LHCN-M2 (cell line): ENCODE data around the gene BCAP29. TPM values are rescaled to one million over a fixed set of nuclear protein-coding genes. Genes with fewer than 3 reads are reported as not detected.
"Not testable (repeated sequence)": the region's sequence is repeated elsewhere in the genome, so short reads cannot be mapped to it uniquely, and the experiment has no call there.

Experiments used
- DNase-seq: peaks from one replicate; pipeline ENCODE4 v3.0.0-alpha.2; 2012; ENCODE audit warnings: low read depth
- total RNA-seq: library from RNA; depleted of rRNA; stranded (reverse); fragments of >200 nt; gene quantifications from 2 replicates; pipeline ENCODE4 v1.2.3, GENCODE V29; 2014

Gene BCAP29
- total RNA-seq, 1 experiment from 2014 or later: 214 TPM

DNA sequence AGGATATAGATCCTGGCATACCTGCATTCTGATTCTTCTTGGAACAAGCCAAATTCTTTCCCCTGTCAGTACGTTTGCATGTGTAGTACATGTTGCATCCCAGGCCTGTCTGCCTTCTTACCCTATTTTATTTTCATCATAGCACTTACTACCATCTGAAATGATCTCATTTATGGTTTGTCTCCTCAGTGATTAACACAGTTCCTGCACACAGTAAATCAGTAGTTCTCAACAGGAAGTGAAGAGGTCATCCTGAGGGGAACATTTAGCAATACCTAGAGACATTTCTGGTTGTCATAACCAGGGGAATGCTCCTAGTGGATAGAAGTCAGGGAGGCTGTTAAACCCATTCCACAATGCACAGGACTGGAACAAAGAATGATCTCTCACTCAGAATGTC lies 42.4 kb downstream of the BCAP29 start:
- DNase-seq: peak; percentile 70

DNA sequence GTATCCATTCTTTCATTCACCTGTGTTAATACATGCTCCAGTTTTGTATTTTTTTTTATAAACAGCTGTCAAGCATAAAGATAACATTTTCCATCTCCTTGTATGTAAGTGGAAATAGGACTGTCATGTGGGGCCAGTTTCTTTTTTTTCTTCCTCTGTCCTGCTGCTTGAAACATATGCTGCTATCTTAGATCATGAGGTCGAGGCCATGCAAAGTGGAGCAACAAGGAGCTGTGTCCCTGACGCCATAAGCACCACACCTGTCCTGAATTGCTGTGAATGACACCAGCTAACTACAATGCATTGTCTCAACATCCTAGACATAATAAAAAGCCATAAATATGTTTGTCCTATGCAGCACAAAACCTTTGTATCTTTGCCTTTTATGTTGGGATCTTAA lies 42.8 kb downstream of the BCAP29 start:
- no peak for DNase-seq

DNA sequence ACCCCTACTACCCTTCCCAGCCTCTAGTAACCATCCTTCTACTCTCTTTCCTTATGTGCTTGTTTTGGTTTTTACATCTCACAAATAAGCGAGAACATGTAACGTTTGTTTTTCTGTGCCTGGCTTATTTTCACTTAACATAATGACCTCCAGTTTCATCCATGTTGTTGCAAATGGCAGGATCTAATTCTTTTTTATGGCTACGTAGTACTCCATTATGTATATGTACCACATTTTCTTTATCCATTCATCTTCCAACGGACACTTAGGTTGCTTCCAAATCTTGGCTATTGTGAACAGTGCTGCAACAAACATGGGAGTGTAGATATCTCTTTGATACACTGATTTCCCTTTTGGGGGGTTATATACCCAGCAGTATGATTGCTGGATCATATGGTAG lies 47.0 kb downstream of the BCAP29 start:
- no peak for DNase-seq

DNA sequence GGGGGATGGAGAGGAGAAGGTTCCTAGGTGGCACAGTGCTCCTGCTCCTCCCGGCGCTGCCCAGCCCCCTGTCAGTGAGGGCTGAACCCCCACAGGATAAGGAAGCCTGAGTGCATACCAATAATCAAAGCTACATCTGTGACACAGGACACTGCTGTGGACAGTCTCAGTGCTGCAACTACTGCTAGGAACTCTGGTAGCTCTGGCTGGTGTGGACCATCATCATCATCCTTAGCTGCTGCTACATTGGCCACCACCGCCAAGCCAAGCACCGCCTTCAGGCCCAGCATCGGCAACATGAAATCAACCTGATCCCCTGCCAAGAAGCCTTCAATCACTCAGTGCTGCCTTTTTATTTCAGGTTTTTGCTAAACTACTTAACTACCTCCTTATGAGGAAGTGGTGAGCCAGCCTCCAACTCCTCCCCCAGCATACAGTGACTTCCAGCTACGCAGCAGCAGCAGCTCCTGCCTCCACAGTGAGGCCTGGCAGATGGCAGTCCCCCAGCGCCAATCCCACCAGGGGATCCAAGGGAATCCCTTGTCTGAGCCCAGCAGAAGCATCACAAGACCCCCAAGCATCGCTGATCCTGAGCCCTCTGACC lies 48.5 kb downstream of the BCAP29 start:
- DNase-seq: no peak

DNA sequence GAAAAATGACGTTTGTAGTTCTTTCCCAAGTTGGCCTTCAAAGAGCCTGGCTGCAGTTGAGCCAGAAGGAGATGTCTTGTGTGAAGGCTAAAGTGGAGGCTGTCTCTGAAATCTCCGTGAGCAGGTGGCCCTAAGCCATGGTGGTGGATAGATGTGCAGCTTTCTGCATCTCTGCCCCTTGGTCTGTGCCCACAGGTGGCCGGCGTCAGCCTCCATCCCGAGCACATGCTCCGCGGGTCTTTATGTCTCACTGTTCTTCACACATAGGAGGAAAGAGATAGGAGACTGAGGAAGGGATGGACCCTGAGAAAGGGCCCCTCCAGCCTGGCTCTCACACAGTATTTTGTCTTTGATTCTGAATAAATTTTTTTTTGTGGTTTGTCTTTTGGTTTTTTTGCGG lies 50.3 kb downstream of the BCAP29 start:
- DNase-seq: no peak

DNA sequence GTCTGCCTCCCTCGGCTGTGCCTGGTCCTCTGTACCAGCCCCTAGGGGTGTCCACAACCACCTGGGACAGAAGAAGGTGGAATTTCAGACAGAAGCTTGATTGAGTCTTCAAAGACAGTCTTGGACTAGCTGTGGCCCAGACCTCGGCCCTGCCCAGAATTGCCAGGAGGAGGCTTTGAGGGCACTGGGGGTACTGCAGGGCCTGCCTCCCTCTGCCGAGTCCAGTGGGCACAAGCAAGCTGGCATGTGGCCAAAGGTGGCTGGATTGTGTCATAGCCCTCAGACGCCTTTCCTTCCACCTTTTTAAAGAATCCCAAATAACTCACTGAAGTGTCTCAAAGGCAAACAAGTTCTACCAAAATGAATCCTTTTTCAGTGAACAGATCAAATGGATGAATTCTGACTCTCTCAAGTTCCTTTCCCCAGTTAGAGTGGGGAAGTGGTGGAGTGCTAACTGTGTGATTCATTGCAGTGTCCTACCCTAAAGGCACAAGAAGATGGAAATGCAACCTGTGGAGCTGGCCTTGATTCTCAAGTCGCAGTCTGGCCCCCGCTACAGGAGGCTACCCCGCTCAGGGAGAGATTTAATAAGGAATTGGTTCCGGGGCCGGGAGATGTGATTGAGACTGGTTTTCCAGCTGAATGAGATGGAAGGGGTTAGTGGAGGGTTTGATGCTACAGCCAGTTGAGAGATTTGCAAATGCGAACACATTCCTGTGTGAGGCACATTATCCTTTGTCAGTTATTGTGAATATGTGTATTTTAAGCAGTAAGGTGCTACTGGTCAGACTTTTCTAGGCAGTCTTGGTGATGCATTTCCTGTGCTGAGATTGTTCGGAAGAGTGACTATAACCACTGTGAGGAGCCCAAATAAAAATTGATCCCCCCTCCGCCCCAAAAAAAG lies 51.8 kb downstream of the BCAP29 start:
- no peak for DNase-seq

DNA sequence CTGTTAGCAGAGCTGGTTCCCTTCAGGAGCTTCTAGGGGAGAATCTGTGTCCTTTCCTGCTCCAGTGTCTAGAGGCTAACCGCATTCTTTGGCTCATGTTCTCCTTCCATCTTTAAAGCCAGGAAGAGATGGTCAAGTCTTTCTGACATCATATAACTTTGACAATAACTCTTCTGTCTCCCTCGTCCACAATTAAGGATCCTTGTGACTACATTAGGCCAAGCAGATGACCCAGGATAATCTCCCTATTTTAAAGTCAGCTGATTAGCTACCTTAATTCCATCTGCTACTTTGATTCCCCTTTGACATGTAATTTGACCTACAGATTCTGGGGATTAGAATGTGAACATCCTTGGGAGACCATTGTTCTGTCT lies 52.4 kb downstream of the BCAP29 start:
- no peak for DNase-seq

DNA sequence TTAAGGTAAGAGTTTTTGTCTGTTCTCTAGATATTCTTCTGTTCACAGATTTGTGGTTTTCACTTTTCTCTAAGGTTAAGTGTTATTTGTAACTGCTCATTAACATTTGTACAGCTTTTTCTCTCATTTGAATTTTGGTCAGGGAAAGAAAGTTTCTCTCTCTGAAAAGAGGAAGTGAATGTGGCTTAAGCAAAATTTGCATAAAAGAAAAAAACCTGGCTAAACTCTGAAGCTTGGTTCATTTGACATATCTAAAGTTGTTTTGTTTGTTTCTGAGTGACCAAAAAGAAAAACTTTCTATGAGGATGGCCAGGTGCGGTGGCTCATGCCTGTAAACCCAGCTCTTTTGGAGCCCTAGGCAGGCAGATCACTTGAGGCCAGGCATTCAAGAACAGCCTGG lies 58.5 kb downstream of the BCAP29 start:
- no peak for DNase-seq

DNA sequence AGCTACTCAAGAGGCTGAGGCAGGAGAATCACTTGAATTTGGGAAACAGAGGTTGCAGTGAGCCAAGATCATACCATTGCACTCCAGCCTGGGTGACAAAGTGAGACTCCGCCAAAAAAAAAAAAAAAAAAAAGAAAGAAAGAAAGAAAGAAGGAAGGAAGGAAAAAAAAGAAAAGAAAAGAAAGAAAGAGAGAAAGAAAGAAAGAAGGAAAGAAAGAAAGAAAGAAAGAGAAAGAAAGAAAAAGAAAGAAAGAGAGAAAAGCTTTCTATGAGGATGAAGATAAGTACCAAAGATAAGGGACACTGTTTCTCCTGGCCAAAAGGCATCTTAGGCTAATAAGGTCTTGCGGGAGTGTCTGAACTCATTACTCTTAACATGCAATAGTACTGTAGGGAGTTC lies 59.0 kb downstream of the BCAP29 start:
- not testable (repeated sequence) for DNase-seq

DNA sequence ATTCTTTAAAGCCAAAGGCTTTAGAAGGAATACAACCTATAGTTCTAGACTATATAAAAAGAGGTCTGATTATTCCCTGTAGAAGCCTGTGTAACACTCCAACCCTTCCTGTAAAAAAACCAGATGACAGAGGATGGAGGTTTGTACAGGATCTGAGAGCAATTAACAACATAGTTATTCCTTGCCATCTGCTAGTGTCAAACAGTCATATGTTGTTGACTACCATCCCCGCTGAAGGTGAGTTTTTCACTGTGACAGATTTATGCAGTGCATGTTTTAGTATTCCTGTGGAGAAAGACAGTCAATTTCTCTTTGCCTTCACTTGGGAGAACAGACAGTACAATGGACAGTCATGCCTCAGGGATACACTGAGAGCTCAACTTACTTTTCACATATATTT lies 61.6 kb downstream of the BCAP29 start:
- DNase-seq: no peak

DNA sequence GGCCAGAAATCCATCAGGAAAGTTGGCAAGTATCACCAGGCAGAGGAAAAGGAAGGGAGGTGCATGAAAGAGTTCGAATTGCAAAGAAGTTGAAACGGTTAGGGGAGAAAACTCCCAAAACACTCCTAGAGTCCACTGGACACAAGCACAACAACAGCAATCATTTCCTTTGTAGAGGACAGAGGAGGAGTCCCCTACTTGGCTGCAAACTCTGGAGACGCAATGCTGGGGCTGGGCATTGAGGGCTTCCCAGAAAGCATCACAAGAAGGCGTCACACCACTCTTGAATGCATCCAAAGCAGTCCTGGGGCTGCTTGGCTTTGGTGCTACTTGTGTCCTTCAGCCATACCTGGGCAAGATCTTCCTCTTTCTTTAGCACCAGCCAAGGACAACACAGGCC lies 62.5 kb downstream of the BCAP29 start:
- no peak for DNase-seq

DNA sequence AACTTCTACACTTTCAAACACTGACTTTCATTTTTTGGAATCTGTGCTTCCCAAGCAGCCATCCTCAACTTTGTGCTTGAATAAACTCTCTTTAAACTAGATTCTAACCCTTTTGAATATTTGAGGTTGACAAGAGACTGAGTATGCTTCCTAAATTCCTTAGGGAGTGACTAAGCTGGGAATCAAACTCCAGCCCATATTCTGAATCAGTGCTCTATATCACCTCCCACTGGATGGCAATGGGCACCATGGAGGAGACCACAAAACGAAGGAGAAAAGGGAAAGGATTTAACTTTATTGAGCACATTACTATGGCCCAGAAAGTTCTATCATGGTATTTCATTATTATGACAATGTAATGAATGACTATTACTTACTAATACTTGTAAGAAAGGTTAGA lies 63.4 kb downstream of the BCAP29 start:
- peak; percentile 90 for DNase-seq

DNA sequence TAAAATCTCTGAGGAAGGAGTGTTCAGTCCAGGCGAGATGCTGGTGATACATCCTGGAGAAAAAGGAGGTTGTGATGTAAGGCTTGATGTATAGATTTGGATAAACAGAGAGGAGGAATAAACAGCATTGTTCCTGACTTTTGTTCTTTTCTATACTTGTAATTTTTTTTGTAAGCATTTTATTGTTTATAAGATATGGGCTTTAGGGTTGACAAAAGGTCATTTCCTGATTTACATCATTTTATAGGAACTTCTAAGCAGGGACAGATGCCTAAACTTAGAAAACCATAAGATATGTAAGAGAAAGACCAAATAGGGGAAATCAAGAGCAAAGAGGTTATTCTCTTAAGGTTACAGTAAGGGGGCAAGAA lies 63.9 kb downstream of the BCAP29 start:
- no peak for DNase-seq

DNA sequence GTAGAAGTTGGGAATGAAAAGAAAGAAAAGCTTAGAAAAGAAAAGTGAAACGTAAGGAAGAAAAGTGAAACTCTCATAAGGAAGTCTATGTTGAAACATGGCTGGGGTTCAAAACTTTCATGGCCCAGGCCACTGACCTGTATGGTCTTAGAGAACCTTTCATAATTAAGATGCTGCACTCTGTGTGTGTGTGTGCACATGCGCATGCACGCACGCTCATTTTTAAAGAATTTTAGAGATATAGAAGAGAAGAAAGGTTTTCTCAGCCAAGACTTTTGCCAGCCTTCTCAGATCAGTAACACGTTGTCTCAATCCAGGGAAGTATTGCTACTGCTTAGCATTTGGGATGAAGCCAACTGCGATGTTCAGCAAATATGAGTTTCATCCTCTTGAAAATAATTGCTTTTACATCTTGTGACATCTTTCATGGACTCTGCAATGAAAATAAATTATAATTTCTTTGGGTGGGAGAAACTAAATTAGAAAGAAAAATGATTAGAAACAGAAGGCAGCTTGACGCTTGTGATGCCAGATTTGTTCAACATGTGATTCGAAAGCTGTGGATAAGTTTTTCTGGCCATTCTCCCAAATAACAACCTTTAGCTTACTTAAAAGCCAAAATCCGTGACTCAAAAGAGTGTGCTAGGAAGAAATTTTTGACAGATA lies 64.4 kb downstream of the BCAP29 start:
- DNase-seq: no peak

DNA sequence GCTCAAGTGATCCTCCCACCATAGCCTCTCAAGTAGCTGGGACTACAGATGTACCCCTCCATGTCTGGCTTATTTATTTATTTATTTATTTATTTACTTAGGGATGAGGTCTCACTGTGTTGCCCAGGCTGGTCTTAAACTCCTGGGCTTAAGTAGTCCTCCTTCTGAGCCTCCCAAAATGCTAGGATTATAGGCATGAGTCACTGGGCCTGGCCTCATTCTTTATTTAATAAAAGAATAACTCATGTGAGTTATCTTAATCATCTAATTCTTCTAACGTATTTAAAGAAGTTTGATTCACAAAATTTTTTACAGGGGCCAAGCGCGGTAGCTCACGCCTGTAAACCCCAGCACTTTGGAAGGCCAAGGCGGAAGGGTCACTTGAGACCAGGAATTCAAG lies 72.6 kb downstream of the BCAP29 start:
- DNase-seq: no peak

DNA sequence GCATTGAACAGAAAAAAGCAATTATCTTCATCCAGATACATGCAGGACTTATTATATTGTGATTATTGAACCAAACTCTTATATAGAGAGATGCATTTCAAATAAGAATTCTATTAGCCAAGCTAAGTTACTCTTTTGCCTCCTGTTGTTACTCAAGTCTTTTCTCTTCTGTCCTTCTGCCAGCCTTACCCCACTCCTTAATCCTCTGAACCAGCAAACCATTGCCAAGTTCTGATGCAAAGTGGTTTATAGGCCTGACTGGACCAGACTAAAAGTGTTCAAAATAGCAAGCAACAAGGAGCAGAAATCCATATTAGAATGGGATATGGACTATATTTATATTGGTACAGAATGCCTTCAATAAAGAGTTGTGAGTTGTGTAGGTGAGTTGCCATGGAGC lies 78.4 kb downstream of the BCAP29 start:
- DNase-seq: no peak

DNA sequence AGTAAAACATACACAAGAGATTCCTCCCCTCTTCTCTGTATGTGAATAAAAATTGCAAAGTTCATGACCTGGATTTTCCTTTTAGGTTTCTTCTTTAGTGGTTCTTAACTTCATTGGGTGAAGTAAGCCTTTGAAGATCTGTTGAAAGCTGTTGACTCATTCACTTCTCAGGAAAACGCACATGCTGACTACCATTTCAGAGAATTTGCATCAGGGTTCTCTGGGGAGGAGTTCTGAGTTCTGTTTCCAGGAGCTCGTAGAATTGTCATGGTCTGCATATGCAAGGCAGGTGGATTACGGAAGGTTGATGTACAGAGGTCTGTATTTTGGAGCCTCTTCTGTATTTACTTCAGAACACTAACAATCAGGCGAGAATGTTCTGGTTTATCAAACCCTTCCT lies 79.6 kb downstream of the BCAP29 start:
- DNase-seq: peak; percentile 70

DNA sequence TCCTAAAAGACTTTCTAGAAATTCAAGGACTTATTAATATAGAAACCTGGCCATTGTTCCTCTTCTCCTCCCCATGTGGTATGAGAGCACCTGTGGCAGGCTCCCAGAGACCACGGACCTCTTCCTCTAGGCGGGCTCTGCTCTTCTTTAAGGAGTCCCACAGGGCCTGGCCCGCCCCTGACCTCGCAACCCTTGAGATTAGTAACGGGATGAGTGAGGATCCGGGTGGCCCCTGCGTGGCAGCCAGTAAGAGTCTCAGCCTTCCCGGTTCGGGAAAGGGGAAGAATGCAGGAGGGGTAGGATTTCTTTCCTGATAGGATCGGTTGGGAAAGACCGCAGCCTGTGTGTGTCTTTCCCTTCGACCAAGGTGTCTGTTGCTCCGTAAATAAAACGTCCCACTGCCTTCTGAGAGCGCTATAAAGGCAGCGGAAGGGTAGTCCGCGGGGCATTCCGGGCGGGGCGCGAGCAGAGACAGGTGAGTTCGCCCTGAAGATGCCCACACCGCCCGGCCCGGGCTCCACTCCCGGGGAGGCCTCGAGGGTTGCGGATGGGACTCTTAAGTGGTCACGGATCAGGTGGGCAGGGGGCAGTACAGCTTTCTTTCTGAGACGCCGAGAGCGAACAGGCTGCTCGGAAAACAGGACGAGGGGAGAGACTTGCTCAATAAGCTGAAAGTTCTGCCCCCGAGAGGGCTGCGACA lies 80.5 kb downstream of the BCAP29 start, which contains the start of gene SLC26A4:
Gene SLC26A4 (plus strand): TSS at position 448 of the 700 bp plus-strand sequence. CDS start 814 bp downstream, outside the sequence.
- DNase-seq: no peak

DNA sequence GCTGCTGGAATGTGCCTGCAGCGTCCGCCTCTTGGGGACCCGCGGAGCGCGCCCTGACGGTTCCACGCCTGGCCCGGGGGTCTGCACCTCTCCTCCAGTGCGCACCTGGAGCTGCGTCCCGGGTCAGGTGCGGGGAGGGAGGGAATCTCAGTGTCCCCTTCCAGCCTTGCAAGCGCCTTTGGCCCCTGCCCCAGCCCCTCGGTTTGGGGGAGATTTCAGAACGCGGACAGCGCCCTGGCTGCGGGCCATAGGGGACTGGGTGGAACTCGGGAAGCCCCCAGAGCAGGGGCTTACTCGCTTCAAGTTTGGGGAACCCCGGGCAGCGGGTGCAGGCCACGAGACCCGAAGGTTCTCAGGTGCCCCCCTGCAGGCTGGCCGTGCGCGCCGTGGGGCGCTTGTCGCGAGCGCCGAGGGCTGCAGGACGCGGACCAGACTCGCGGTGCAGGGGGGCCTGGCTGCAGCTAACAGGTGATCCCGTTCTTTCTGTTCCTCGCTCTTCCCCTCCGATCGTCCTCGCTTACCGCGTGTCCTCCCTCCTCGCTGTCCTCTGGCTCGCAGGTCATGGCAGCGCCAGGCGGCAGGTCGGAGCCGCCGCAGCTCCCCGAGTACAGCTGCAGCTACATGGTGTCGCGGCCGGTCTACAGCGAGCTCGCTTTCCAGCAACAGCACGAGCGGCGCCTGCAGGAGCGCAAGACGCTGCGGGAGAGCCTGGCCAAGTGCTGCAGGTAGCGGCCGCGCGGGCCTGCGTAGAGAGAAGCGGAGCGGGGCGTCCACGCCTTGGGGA lies 81.2 kb downstream of the BCAP29 start:
- DNase-seq: peak; percentile 45

DNA sequence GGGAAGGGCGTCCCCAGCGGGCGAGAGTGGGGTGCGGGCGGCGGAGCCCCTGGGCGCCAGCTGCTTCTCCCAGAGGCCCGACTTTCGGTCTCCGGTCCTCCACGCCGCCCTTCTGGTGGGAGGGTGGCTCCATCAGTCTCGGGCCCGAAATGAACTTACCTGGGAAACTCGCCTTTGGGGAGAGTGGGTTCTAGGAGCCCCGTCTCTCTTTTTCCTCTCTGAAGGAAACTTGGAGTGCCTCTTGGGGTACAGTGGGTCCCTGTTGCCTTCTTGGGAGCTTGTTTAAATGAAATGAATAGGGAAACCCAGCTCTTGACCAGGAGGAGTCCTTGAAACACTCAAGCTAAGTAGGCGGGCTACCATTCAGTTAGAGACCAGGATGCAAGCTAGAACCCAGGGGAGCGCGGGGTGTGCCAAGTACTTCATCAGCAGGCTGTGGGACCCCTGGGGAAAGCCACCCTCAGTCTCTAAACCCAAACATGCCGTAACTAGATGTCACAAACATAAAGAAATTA lies 81.9 kb downstream of the BCAP29 start:
- DNase-seq: no peak

DNA sequence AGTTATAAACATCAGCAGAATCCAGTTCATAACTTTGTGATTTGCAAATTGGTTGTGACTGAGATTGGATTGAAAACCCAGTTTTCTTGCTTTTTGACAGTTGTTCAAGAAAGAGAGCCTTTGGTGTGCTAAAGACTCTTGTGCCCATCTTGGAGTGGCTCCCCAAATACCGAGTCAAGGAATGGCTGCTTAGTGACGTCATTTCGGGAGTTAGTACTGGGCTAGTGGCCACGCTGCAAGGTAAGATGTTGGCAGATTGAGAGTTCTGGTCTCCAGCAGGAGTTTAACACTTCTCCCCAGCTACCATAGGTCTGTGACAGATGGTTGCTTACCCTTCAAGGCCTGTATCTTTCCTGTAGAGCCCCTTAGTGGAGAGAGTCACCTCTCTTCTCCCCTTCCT lies 83.2 kb downstream of the BCAP29 start:
- no peak for DNase-seq
